Fibroblast of skin of abdomen (primary cell): ENCODE data around the gene TUBB2B.
A peak's percentile ranks its signal among the peaks of the same experiment; 100 is the strongest.
"Not testable (repeated sequence)": the region's sequence is repeated elsewhere in the genome, so short reads cannot be mapped to it uniquely, and the experiment has no call there.

ENCODE experiments used
- DNase-seq: peaks from one replicate; pipeline ENCODE4 v3.0.0-alpha.2; 2013

Gene TUBB2B

GRCh38 chr6:3186974-3187382, 40.5 kb downstream of the TUBB2B start:
- DNase-seq, result no peak

- DNase-seq, result no peak
These were observed 44.4 kb downstream of the TUBB2B start for GRCh38 chr6:3183066-3183465.

GRCh38 chr6:3181105-3181504, 46.3 kb downstream of the TUBB2B start:
- DNase-seq, result no peak

GRCh38 chr6:3179945-3180344, 47.5 kb downstream of the TUBB2B start:
- DNase-seq, result not testable (repeated sequence)

- DNase-seq, result not testable (repeated sequence)
These were observed 48.8 kb downstream of the TUBB2B start for GRCh38 chr6:3178666-3179065.

GRCh38 chr6:3176562-3177355, 50.7 kb downstream of the TUBB2B start:
- DNase-seq, result peak; percentile 89

GRCh38 chr6:3175715-3176402, 51.6 kb downstream of the TUBB2B start:
- no peak for DNase-seq
